IMR-90 (cell line): ENCODE measurements around the gene SRD5A1. TPM values are rescaled to one million over a fixed set of nuclear protein-coding genes. Genes with fewer than 3 reads are reported as not detected.

Source experiments
- ATAC-seq: fragments of 200-7000 bp; cut with Tn5 transposase; 2 replicates; pipeline ENCODE4 v1.9.1; 2020; ENCODE audit warnings: low read depth, mild to moderate bottlenecking, moderate library complexity
- Bru-seq: library from RNA; stranded (reverse); fragments of 400-500 nt; gene quantifications from one replicate; lab custom pipeline; 2021; lab: Mats Ljungman, UMichigan
- BruChase-seq, 2 experiments: library from RNA; stranded (reverse); fragments of 400-500 nt; gene quantifications; one replicate each; lab custom pipeline; 2021; lab: Mats Ljungman, UMichigan
- BruUV-seq: library from RNA; stranded (reverse); fragments of 400-500 nt; replicated peaks from 2 replicates; lab custom pipeline; 2021; lab: Mats Ljungman, UMichigan
- CTCF ChIA-PET: fragments of 300-600 bp; formaldehyde crosslinking; extraction: SDS; loops from one replicate; lab custom pipeline; 2021; ENCODE audit warnings: antibody characterized with exemption; lab: Yijun Ruan, JAX
- POLR2A ChIA-PET: fragments of 300-600 bp; sonication (Branson Sonifier 250); formaldehyde crosslinking; loops from one replicate; lab custom pipeline; 2022; ENCODE audit warnings: antibody characterized with exemption; ENCODE audit not compliant: unreplicated experiment; lab: Charles Lee
- DNase-seq: peaks from one replicate; pipeline ENCODE4 v3.0.0; 2013
- H2AFZ ChIP-seq: replicated peaks from 2 replicates; pipeline ENCODE3; 2013; ENCODE audit warnings: low read length, mild to moderate bottlenecking; ENCODE audit not compliant: poor library complexity
- H2AK5ac ChIP-seq: 2 replicates; pipeline ENCODE4 v1.6.1; 2013; ENCODE audit warnings: low read depth, low read length, inconsistent platforms
- H2AK9ac ChIP-seq: replicated peaks from 2 replicates; pipeline ENCODE3; 2013; ENCODE audit warnings: mild to moderate bottlenecking, low read depth, low read length, moderate library complexity; ENCODE audit not compliant: poor library complexity
- H2BK120ac ChIP-seq: 2 replicates; pipeline ENCODE4 v1.6.1; 2013; ENCODE audit warnings: low read depth, low read length, inconsistent platforms
- H2BK15ac ChIP-seq: 3 replicates; pipeline ENCODE4 v1.6.1; 2013; ENCODE audit warnings: low read depth, low read length, inconsistent platforms
- H2BK20ac ChIP-seq: 2 replicates; pipeline ENCODE4 v1.6.1; 2013; ENCODE audit warnings: low read depth, mild to moderate bottlenecking, inconsistent platforms, low read length, moderate library complexity
- H2BK5ac ChIP-seq: 2 replicates; pipeline ENCODE4 v1.6.1; 2013; ENCODE audit warnings: mild to moderate bottlenecking, low read depth, low read length, inconsistent platforms; ENCODE audit not compliant: poor library complexity, severe bottlenecking
- H3K14ac ChIP-seq: replicated peaks from 2 replicates; pipeline ENCODE4 v1.6.1; 2013; ENCODE audit warnings: low read depth, low read length, inconsistent platforms
- H3K18ac ChIP-seq: 2 replicates; pipeline ENCODE4 v1.6.1; 2013; ENCODE audit warnings: low read depth, low read length, control low read depth
- H3K23ac ChIP-seq: 2 replicates; pipeline ENCODE4 v1.6.1; 2013; ENCODE audit warnings: low read depth, low read length, inconsistent platforms
- H3K27ac ChIP-seq: 2 replicates; pipeline ENCODE4 v1.5.1; 2013; ENCODE audit warnings: mild to moderate bottlenecking, control low read depth, low read length; ENCODE audit not compliant: insufficient read depth
- H3K27me3 ChIP-seq: 2 replicates; pipeline ENCODE4 v1.6.1; 2013; ENCODE audit warnings: low read length; ENCODE audit not compliant: control insufficient read depth, insufficient read depth
- H3K36me3 ChIP-seq: 2 replicates; pipeline ENCODE4 v1.6.1; 2013; ENCODE audit warnings: low read length, mixed read lengths; ENCODE audit not compliant: control insufficient read depth, insufficient read depth
- H3K4ac ChIP-seq: 2 replicates; pipeline ENCODE4 v1.6.1; 2013; ENCODE audit warnings: low read depth, low read length, inconsistent platforms
- H3K4me1 ChIP-seq: 2 replicates; pipeline ENCODE4 v1.6.1; 2013; ENCODE audit warnings: low read length, mixed read lengths; ENCODE audit not compliant: control insufficient read depth, insufficient read depth
- H3K4me2 ChIP-seq: 2 replicates; pipeline ENCODE4 v1.6.1; 2013; ENCODE audit warnings: low read depth, mild to moderate bottlenecking, control low read depth, low read length, moderate library complexity
- H3K4me3 ChIP-seq: 2 replicates; pipeline ENCODE4 v1.5.1; 2013; ENCODE audit warnings: low read depth, mild to moderate bottlenecking, control low read depth, low read length, moderate library complexity; ENCODE audit not compliant: insufficient read depth
- H3K56ac ChIP-seq: 2 replicates; pipeline ENCODE4 v1.6.1; 2013; ENCODE audit warnings: low read length, inconsistent platforms; ENCODE audit not compliant: insufficient read depth; ENCODE audit errors: extremely low read depth
- H3K79me1 ChIP-seq, 2 experiments: 2 replicates each; pipeline ENCODE4 v1.6.1; 2013; ENCODE audit warnings: low read length in 2 of 2, inconsistent platforms in 1 of 2, low read depth in 1 of 2
- H3K9ac ChIP-seq: 2 replicates; pipeline ENCODE4 v1.6.1; 2013; ENCODE audit warnings: low read depth, low read length, control low read depth
- H3K9me1 ChIP-seq: 2 replicates; pipeline ENCODE4 v1.6.1; 2013; ENCODE audit warnings: low read length, inconsistent platforms; ENCODE audit not compliant: insufficient read depth
- H3K9me3 ChIP-seq: 2 replicates; pipeline ENCODE4 v1.6.1; 2013; ENCODE audit warnings: low read length; ENCODE audit not compliant: control insufficient read depth, insufficient read depth
- H4K20me1 ChIP-seq: 2 replicates; pipeline ENCODE4 v1.6.1; 2013; ENCODE audit warnings: low read length, inconsistent platforms; ENCODE audit not compliant: insufficient read depth
- H4K5ac ChIP-seq: 2 replicates; pipeline ENCODE4 v1.6.1; 2013; ENCODE audit warnings: mild to moderate bottlenecking, low read depth, low read length, control low read depth
- H4K8ac ChIP-seq, 2 experiments: 2 replicates each; pipeline ENCODE4 v1.6.1; 2013; ENCODE audit warnings: low read depth in 2 of 2, low read length in 2 of 2, control low read depth in 1 of 2, inconsistent platforms in 1 of 2
- H4K91ac ChIP-seq: 2 replicates; pipeline ENCODE4 v1.6.1; 2013; ENCODE audit warnings: low read depth, low read length, inconsistent platforms; ENCODE audit not compliant: insufficient read depth
- CEBPB ChIP-seq: IDR thresholded peaks from 2 replicates; pipeline ENCODE4 v1.6.1; 2012; ENCODE audit warnings: low read depth, low read length, improper control_type of control experiment
- CHD1 ChIP-seq: IDR thresholded peaks from 2 replicates; pipeline ENCODE4 v1.6.1; 2012; ENCODE audit warnings: low read depth, low read length, improper control_type of control experiment
- ELK1 ChIP-seq: fragments of 150-350 bp; IDR thresholded peaks from 2 replicates; pipeline ENCODE4 v1.6.1; 2016; ENCODE audit warnings: low read depth, mild to moderate bottlenecking, low read length, moderate library complexity, borderline replicate concordance
- MAZ ChIP-seq: IDR thresholded peaks from 2 replicates; pipeline ENCODE4 v1.6.1; 2012; ENCODE audit warnings: low read depth, mild to moderate bottlenecking, low read length, improper control_type of control experiment, moderate library complexity, borderline replicate concordance
- MXI1 ChIP-seq: IDR thresholded peaks from 2 replicates; pipeline ENCODE4 v1.6.1; 2012; ENCODE audit warnings: low read depth, mild to moderate bottlenecking, low read length, moderate library complexity, borderline replicate concordance
- NFE2L2 ChIP-seq: fragments of 150-350 bp; IDR thresholded peaks from 2 replicates; pipeline ENCODE4 v1.6.1; 2016; ENCODE audit warnings: low read depth, mild to moderate bottlenecking, low read length
- RAD21 ChIP-seq: IDR thresholded peaks from 2 replicates; pipeline ENCODE4 v1.6.1; 2012; ENCODE audit warnings: low read length, improper control_type of control experiment
- RCOR1 ChIP-seq: IDR thresholded peaks from 2 replicates; pipeline ENCODE4 v1.6.1; 2012; ENCODE audit warnings: mild to moderate bottlenecking, low read length, improper control_type of control experiment; ENCODE audit not compliant: insufficient replicate concordance
- RFX5 ChIP-seq: IDR thresholded peaks from 2 replicates; pipeline ENCODE4 v1.8.0; 2012; ENCODE audit warnings: low read depth, mild to moderate bottlenecking, low read length, moderate library complexity
- WGBS, 2 experiments: methylation state at CpG; one replicate each; pipeline versions ENCODE4 v1.1.5 to v1.1.7; 2013; ENCODE audit warnings: missing lambda C conversion rate in 2 of 2; ENCODE audit not compliant: insufficient read length in 1 of 2; ENCODE audit errors: extremely low coverage in 2 of 2; 5-methylcytosine and 5-hydroxymethylcytosine counted together
- dilution Hi-C: fragments of 300-500 bp; cut with HindIII; formaldehyde crosslinking; loops from one replicate; pipeline ENCODE4 v1.14.3; 2018; ENCODE audit warnings: low sequenced_read_pairs; ENCODE audit not compliant: unreplicated experiment
- in situ Hi-C: fragments of 300-500 bp; cut with MboI; formaldehyde crosslinking; loops from 3 replicates; pipeline ENCODE4 v1.14.3; 2019; ENCODE audit warnings: low sequenced_read_pairs, inconsistent platforms, mixed read lengths
- intact Hi-C: fragments of 100-400 bp; cut with micrococcal nuclease; formaldehyde crosslinking; loops from 2 replicates; pipeline ENCODE4 v1.10.0; 2022
- long read RNA-seq: library from polyadenylated mRNA; unstranded; transcript quantifications from one replicate; pipeline ENCODE4 v2.0.0, GENCODE V29; 2021; ENCODE audit not compliant: unreplicated experiment
- polyA plus RNA-seq, 3 experiments: library from polyadenylated mRNA; depleted of rRNA; stranded (reverse); fragments of >200 nt; gene quantifications; 2 replicates each; pipeline ENCODE4 v1.2.3, GENCODE V29; 2012; ENCODE audit warnings: low replicate concordance in 1 of 3
- total RNA-seq: library from RNA; depleted of rRNA; stranded (reverse); fragments of >200 nt; gene quantifications from 2 replicates; pipeline ENCODE4 v1.2.3, GENCODE V29; 2012; rRNA removed
- TF ChIP-seq, protein P1 (sequence below): fragments of 150-350 bp; IDR thresholded peaks from 2 replicates; pipeline ENCODE4 v1.6.1; 2017; ENCODE audit warnings: mild to moderate bottlenecking, antibody characterized with exemption, low read length, low read depth
- TF ChIP-seq, protein P2 (sequence below): conservative IDR thresholded peaks from 2 replicates; pipeline ENCODE4 v1.5.1; 2012; ENCODE audit warnings: mild to moderate bottlenecking, low read depth, low read length, improper control_type of control experiment

SRD5A1 gene
- 6.3 and 9.7 TPM in 2 replicates for total RNA-seq
- 18.2 and 20.5 TPM in 2 replicates for polyA plus RNA-seq (2012; rRNA removed)
- 25.2 and 41.7 TPM in 2 replicates for polyA plus RNA-seq (2012; cell fraction: cytosol; rRNA removed)
- 15.7 and 46.6 TPM in 2 replicates for polyA plus RNA-seq (2012; cell fraction: nucleus; rRNA removed; ENCODE audit: low replicate concordance)
- Bru-seq, nascent RNA, result percentile 65 among the genes with signal in this experiment
- BruChase-seq, experiment 1, labeled RNA remaining after a 6-hour chase, result percentile 64 among the genes with signal in this experiment
- BruChase-seq, experiment 2, labeled RNA remaining after a 2-hour chase, result percentile 71 among the genes with signal in this experiment
- long read RNA-seq, full-length matches to known transcripts, result 17 of 24 reads
- long read RNA-seq, partial matches to known transcripts, result 0 of 24 reads
- long read RNA-seq, other reads (novel, unspliced or antisense), result 7 of 24 reads

DNA sequence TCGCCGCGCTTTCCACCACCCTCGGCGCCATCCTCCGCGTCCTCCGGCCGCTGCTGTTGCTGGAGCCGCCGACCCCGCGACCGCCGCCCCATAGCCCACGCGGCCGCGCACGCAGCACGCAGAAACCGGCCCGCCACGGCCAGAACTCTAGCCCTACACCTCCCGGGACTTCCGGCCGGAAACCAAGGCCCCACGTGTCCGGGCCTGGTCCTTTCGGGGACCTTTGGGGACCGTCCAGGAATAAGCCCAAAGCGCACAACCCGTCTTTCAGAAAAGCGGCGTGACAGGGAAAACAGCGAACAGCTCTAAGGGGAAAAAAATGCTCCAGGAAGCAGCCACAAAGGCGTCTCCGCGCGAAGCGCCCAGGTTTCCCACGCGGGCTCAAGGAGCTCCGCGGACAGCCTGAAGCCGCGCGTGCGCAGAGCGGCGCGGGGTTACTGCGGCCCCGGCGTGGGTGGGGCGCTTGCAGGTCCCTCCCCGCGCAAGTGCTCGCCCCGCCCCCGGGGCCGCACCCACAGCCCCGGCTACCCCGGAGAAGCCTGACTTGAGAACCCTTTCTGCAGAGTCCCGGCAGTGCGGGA is at the start of gene SRD5A1, which contains the start of gene NSUN2:
SRD5A1 (plus strand) TSS at position 553 of the 581 bp plus-strand sequence. CDS start 137 bp downstream, outside the sequence.
NSUN2 (minus strand) TSS at position 157 of the 581 bp plus-strand sequence; CDS start at position 92, 65 bp downstream.
- H3K36me3 ChIP-seq, result peaks cover 18% of the 10 kb centered on the region
- peak within 1 kb of the TSS; percentile 99 for H2BK120ac ChIP-seq
- WGBS, 2 experiments, result 1% methylated on average over 37 of the region's 66 CpGs; no CpG with 5 or more reads in 1 of the 2 experiments
- H2AK5ac ChIP-seq, result peak within 1 kb of the TSS; percentile 67; the same call in 1 of the 2 replicates
- H2BK5ac ChIP-seq, result peak within 1 kb of the TSS; percentile 97
- peak within 1 kb of the TSS; percentile 80 for H4K5ac ChIP-seq
- CTCF ChIA-PET, result no interaction called here
- H3K14ac ChIP-seq, result peak within 1 kb of the TSS; percentile 100
- peak within 1 kb of the TSS; percentile 96 for H3K18ac ChIP-seq
- peak within 1 kb of the TSS; percentile 89 for H3K4me3 ChIP-seq
- H4K20me1 ChIP-seq, result peaks cover 47% of the 10 kb centered on the region
- peak within 1 kb of the TSS; percentile 100 for H3K56ac ChIP-seq
- peak within 1 kb of the TSS; percentile 100 for H4K91ac ChIP-seq
- H2AFZ ChIP-seq, result peak within 1 kb of the TSS; percentile 96
- H4K8ac ChIP-seq, result peak within 1 kb of the TSS; percentile 85 to 100
- POLR2A ChIA-PET, result interaction anchor here (0.6 kb wide), 1 partner anchor 107 kb away, joined by 3 read pairs; no protein-coding TSS in a partner anchor
- no TSS peak for BruUV-seq
- DNase-seq, result peak; percentile 89
- peaks cover 15% of the 10 kb centered on the region for H3K9me1 ChIP-seq
- peak within 1 kb of the TSS; percentile 94; the same call in 2 of the 3 replicates for H2BK15ac ChIP-seq
- peak within 1 kb of the TSS; percentile 90 for H3K9ac ChIP-seq
- H2AK9ac ChIP-seq, result peak within 1 kb of the TSS; percentile 97
- H3K4ac ChIP-seq, result peak within 1 kb of the TSS; percentile 99
- H2BK20ac ChIP-seq, result peak within 1 kb of the TSS; percentile 91
- H3K79me1 ChIP-seq, result peaks cover 38 to 68% of the 10 kb centered on the region in 2 experiments
- peak within 1 kb of the TSS; percentile 96 for H3K4me2 ChIP-seq
- H3K9me3 ChIP-seq, result no peaks in the 10 kb centered on the region
- peak; percentile 94 for ATAC-seq
- intact Hi-C loops (loop anchor here (1.0 to 5.0 kb wide), 3 partner anchors 80 to 112 kb away; partner anchors contain the start of gene TENT4A), dilution Hi-C loops (no loop called here), in situ Hi-C loops (loop anchor here (5.0 kb wide), 1 partner anchor 114 kb away; no protein-coding TSS in a partner anchor)
- peak within 1 kb of the TSS; percentile 87 for H3K23ac ChIP-seq
- peak within 1 kb of the TSS; percentile 92 for H3K27ac ChIP-seq
- no peaks in the 10 kb centered on the region for H3K27me3 ChIP-seq
- H3K4me1 ChIP-seq, result peaks cover 11% of the 10 kb centered on the region
- TF ChIP-seq ELK1 (no peak), CEBPB (no peak), MXI1 (peak; percentile 97), CHD1 (no peak), RCOR1 (no peak), RFX5 (no peak), MAZ (0 out of 2 replicates have a peak, but pooled peaks have one; percentile 39), NFE2L2 (no peak), RAD21 (no peak)
- TF ChIP-seq, protein P1, sequence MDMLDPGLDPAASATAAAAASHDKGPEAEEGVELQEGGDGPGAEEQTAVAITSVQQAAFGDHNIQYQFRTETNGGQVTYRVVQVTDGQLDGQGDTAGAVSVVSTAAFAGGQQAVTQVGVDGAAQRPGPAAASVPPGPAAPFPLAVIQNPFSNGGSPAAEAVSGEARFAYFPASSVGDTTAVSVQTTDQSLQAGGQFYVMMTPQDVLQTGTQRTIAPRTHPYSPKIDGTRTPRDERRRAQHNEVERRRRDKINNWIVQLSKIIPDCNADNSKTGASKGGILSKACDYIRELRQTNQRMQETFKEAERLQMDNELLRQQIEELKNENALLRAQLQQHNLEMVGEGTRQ, result peak; percentile 95
- TF ChIP-seq, protein P2, sequence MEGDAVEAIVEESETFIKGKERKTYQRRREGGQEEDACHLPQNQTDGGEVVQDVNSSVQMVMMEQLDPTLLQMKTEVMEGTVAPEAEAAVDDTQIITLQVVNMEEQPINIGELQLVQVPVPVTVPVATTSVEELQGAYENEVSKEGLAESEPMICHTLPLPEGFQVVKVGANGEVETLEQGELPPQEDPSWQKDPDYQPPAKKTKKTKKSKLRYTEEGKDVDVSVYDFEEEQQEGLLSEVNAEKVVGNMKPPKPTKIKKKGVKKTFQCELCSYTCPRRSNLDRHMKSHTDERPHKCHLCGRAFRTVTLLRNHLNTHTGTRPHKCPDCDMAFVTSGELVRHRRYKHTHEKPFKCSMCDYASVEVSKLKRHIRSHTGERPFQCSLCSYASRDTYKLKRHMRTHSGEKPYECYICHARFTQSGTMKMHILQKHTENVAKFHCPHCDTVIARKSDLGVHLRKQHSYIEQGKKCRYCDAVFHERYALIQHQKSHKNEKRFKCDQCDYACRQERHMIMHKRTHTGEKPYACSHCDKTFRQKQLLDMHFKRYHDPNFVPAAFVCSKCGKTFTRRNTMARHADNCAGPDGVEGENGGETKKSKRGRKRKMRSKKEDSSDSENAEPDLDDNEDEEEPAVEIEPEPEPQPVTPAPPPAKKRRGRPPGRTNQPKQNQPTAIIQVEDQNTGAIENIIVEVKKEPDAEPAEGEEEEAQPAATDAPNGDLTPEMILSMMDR, result no peak
